ENCODE results near the gene FARS2. TPM values are rescaled to one million over a fixed set of nuclear protein-coding genes. Genes with fewer than 3 reads are reported as not detected.

The FARS2 gene
- polyA plus RNA-seq, 1 donor from 2014 or later: 11.9 TPM

- H3K9me3 ChIP-seq (ENCODE audit: low read length): no peaks in the 10 kb centered on the region
- H3K4me3 ChIP-seq (ENCODE audit: low read length): no peak overlapping the region
- H3K79me2 ChIP-seq (replicated peaks; ENCODE audit: insufficient read depth, low read length): no peaks in the 10 kb centered on the region
- no peaks in the 10 kb centered on the region for H4K20me1 ChIP-seq (ENCODE audit: insufficient read depth)
- H3K9me2 ChIP-seq (ENCODE audit: insufficient read depth, low read length): no peaks in the 10 kb centered on the region
- H2AFZ ChIP-seq (ENCODE audit: low read depth, low read length): no peak overlapping the region
- H3F3A ChIP-seq (ENCODE audit: insufficient read depth, low read length, poor library complexity, severe bottlenecking): no peaks in the 10 kb centered on the region
- no peak overlapping the region for H3K9ac ChIP-seq (ENCODE audit: low read length)
- H3K27me3 ChIP-seq (ENCODE audit: insufficient read depth, low read depth, low read length): no peaks in the 10 kb centered on the region
- H3K36me3 ChIP-seq (ENCODE audit: insufficient read depth, low read length): no peaks in the 10 kb centered on the region
- TF ChIP-seq CTCF (IDR thresholded peaks at IDR 0.05; ENCODE audit: poor library complexity, severe bottlenecking): no peak
- no peak for TF ChIP-seq EZH2 (IDR thresholded peaks at IDR 0.05; ENCODE audit: borderline replicate concordance, insufficient read depth, low read length, poor library complexity, severe bottlenecking)
- no peak for TF ChIP-seq MXI1 (conservative IDR thresholded peaks at IDR 0.05; ENCODE audit: poor library complexity, severe bottlenecking)
- TF ChIP-seq TAF1 (IDR thresholded peaks at IDR 0.05; ENCODE audit: low read depth): no peak
- no peak for TF ChIP-seq EP300 (conservative IDR thresholded peaks at IDR 0.05; ENCODE audit: poor library complexity, severe bottlenecking)
- TF ChIP-seq REST (IDR thresholded peaks at IDR 0.05; ENCODE audit: borderline replicate concordance): no peak
- no peak for TF ChIP-seq POLR2AphosphoS5 (IDR thresholded peaks at IDR 0.05)
- no peak for TF ChIP-seq RAD21 (conservative IDR thresholded peaks at IDR 0.05)
- no peak for TF ChIP-seq SMC3 (conservative IDR thresholded peaks at IDR 0.05; ENCODE audit: poor library complexity)
- H3K4me2 ChIP-seq (ENCODE audit: low read length): no peak overlapping the region
- no peak overlapping the region for H3K27ac ChIP-seq (ENCODE audit: low read length)
Observed at GRCh38 chr6:5246141-5247097, 14.9 kb upstream of the FARS2 start.

GRCh38 chr6:5247201-5247600 lies 14.1 kb upstream of the FARS2 start:
- H3K9me3 ChIP-seq (ENCODE audit: low read length): no peaks in the 10 kb centered on the region
- H3F3A ChIP-seq (ENCODE audit: insufficient read depth, low read length, poor library complexity, severe bottlenecking): no peaks in the 10 kb centered on the region
- H3K79me2 ChIP-seq (replicated peaks; ENCODE audit: insufficient read depth, low read length): no peaks in the 10 kb centered on the region
- H3K36me3 ChIP-seq (ENCODE audit: insufficient read depth, low read length): no peaks in the 10 kb centered on the region
- no peak overlapping the region for H3K4me3 ChIP-seq (ENCODE audit: low read length)
- no peaks in the 10 kb centered on the region for H4K20me1 ChIP-seq (ENCODE audit: insufficient read depth)
- H3K4me2 ChIP-seq (ENCODE audit: low read length): no peak overlapping the region
- H3K9ac ChIP-seq (ENCODE audit: low read length): no peak overlapping the region
- TF ChIP-seq CTCF (IDR thresholded peaks at IDR 0.05; ENCODE audit: poor library complexity, severe bottlenecking) (no peak), MXI1 (conservative IDR thresholded peaks at IDR 0.05; ENCODE audit: poor library complexity, severe bottlenecking) (no peak), EZH2 (IDR thresholded peaks at IDR 0.05; ENCODE audit: borderline replicate concordance, insufficient read depth, low read length, poor library complexity, severe bottlenecking) (no peak), RAD21 (conservative IDR thresholded peaks at IDR 0.05) (no peak), POLR2AphosphoS5 (IDR thresholded peaks at IDR 0.05) (no peak), REST (IDR thresholded peaks at IDR 0.05; ENCODE audit: borderline replicate concordance) (no peak), SMC3 (conservative IDR thresholded peaks at IDR 0.05; ENCODE audit: poor library complexity) (no peak), EP300 (conservative IDR thresholded peaks at IDR 0.05; ENCODE audit: poor library complexity, severe bottlenecking) (no peak), TAF1 (IDR thresholded peaks at IDR 0.05; ENCODE audit: low read depth) (no peak)
- H3K9me2 ChIP-seq (ENCODE audit: insufficient read depth, low read length): no peaks in the 10 kb centered on the region
- H3K27ac ChIP-seq (ENCODE audit: low read length): no peak overlapping the region
- no peaks in the 10 kb centered on the region for H3K27me3 ChIP-seq (ENCODE audit: insufficient read depth, low read depth, low read length)
- no peak overlapping the region for H2AFZ ChIP-seq (ENCODE audit: low read depth, low read length)
